ENCODE data around the gene PHIP. TPM values are rescaled to one million over a fixed set of nuclear protein-coding genes. Genes with fewer than 3 reads are reported as not detected.

The PHIP gene
- total and polyA plus RNA-seq, 2 of the 8 experiments (the other 6 are each of a cell fraction or from before 2014, with no cell fraction given): 7.3 to 56.2 TPM

- TF ChIP-seq RNF2 (IDR thresholded peaks at IDR 0.05; ENCODE audit: borderline replicate concordance, low read depth, low read length, missing control alignments, poor library complexity, severe bottlenecking): no peak
These were observed 4.2 kb upstream of the PHIP start (continued) for GRCh38 chr6:79082304-79082703.

All from H1 (cell line).